HG03196 (cell line): ENCODE results near the gene DNAH3.

Experiments used
- ATAC-seq: cut with Tn5 transposase; IDR thresholded peaks from one replicate; pipeline ENCODE4 v1.9.1; 2021; ENCODE audit not compliant: unreplicated experiment

Gene DNAH3

GRCh38 chr16:20887207-20887606 is 263.4 kb downstream of the DNAH3 start:
- ATAC-seq: no peak

GRCh38 chr16:20886320-20886719 is 264.3 kb downstream of the DNAH3 start:
- no peak for ATAC-seq

DNA sequence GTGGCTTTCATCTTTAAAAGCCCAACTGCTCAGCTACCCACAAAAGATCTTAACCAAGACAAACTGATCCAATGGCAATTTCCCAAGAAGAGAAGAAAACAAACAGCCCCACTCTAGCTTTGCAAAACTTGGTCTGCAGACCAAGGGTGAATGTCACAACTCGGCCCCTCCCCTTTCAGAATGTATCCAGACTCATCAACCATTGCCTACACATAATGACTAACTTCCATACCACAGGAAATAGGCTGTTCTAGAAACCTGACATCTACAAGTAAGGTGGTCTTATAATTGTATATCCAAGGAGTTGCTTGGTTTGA is 266.4 kb downstream of the DNAH3 start:
- no peak for ATAC-seq

- ATAC-seq: no peak
Observed at GRCh38 chr16:20883554-20884239, 266.9 kb downstream of the DNAH3 start.
